ENCODE measurements around the gene ABCB8.

DNA sequence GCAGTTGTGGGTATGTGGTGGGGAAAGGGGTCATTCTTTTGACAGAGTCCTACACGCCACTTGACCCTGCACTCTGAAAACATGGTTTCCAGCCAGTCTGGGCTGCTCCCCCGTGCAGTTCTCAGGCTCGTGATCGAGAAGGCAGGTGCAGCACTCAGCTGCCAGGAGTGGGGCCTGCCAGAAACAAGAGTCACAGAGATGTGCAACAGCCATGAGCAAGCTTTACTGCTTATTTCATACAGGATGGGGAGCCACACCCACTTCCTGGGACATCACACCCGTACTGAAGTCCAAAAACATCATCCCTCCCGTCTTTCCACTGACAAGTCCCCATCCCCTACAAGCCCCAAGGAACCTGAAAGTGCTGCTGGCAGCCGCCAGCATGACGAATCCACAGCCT is 13.3 kb upstream of the ABCB8 start:
- TF ChIP-seq CTCF (IDR thresholded peaks at IDR 0.05) (no peak), POLR2A (IDR thresholded peaks at IDR 0.05) (no peak)
